Smooth muscle cell (in vitro differentiated cells): Measurements from ENCODE around the gene LMX1B. TPM values are rescaled to one million over a fixed set of nuclear protein-coding genes. Genes with fewer than 3 reads are reported as not detected.

Source experiments
- DNase-seq: peaks from one replicate; lab custom pipeline; 2025; ENCODE audit not compliant: unreplicated experiment; lab: John Stamatoyannopoulos, UW
- H2AFZ ChIP-seq: fragments of 200-600 bp; sonication (generic); 2 replicates; pipeline ENCODE4 v1.6.0; 2016; ENCODE audit warnings: antibody characterized with exemption, low read depth, mild to moderate bottlenecking
- H3F3A ChIP-seq: fragments of 200-600 bp; sonication (generic); 2 replicates; pipeline ENCODE4 v1.6.0; 2017; ENCODE audit warnings: antibody characterized with exemption, low read depth
- H3K27ac ChIP-seq: fragments of 200-600 bp; sonication (generic); 2 replicates; pipeline ENCODE4 v1.5.1; 2016; ENCODE audit warnings: low read depth, mild to moderate bottlenecking
- H3K27me3 ChIP-seq: fragments of 200-600 bp; sonication (generic); 2 replicates; pipeline ENCODE4 v1.6.1; 2016; ENCODE audit warnings: low read depth, mild to moderate bottlenecking
- H3K36me3 ChIP-seq: fragments of 200-600 bp; sonication (generic); 2 replicates; pipeline ENCODE4 v1.5.1; 2016; ENCODE audit warnings: low read depth
- H3K4me1 ChIP-seq: fragments of 200-600 bp; sonication (generic); 2 replicates; pipeline ENCODE4 v1.5.1; 2016; ENCODE audit warnings: low read depth
- H3K4me2 ChIP-seq: fragments of 200-600 bp; sonication (generic); 2 replicates; pipeline ENCODE4 v1.6.0; 2016; ENCODE audit warnings: mild to moderate bottlenecking
- H3K4me3 ChIP-seq: fragments of 200-600 bp; sonication (generic); 2 replicates; pipeline ENCODE4 v1.5.1; 2016; ENCODE audit warnings: mild to moderate bottlenecking
- H3K79me2 ChIP-seq: fragments of 200-600 bp; sonication (generic); 2 replicates; pipeline ENCODE4 v1.6.0; 2016; ENCODE audit warnings: low read depth, mild to moderate bottlenecking
- H3K9ac ChIP-seq: fragments of 200-600 bp; sonication (generic); 2 replicates; pipeline ENCODE4 v1.6.0; 2016; ENCODE audit warnings: low read depth
- H3K9me3 ChIP-seq: fragments of 200-600 bp; sonication (generic); replicated peaks from 2 replicates; pipeline ENCODE4 v1.5.1; 2016; ENCODE audit warnings: low read depth
- H4K20me1 ChIP-seq: fragments of 200-600 bp; sonication (generic); 2 replicates; pipeline ENCODE4 v1.6.0; 2016; ENCODE audit warnings: low read depth
- WGBS: methylation state at CpG from one replicate; pipeline ENCODE4 v1.1.7; 2016; ENCODE audit warnings: low lambda C conversion rate; 5-methylcytosine and 5-hydroxymethylcytosine counted together
- polyA plus RNA-seq: library from polyadenylated mRNA; unstranded; fragments of >200 nt; fragmentation: Nextera tagmentation; extraction: Ambion mirVana; gene quantifications from 2 replicates; pipeline ENCODE4 v1.2.1, GENCODE V29; 2016
- total RNA-seq: library from RNA; depleted of rRNA; stranded (reverse); fragments of >200 nt; gene quantifications from 2 replicates; pipeline ENCODE4 v1.2.3, GENCODE V29; 2014
- TF ChIP-seq, protein P1 (sequence below): fragments of 200-600 bp; sonication (generic); IDR thresholded peaks from 2 replicates; pipeline ENCODE4 v1.5.1; 2017; ENCODE audit warnings: borderline replicate concordance, mild to moderate bottlenecking, antibody characterized with exemption; ENCODE audit not compliant: insufficient read depth, poor library complexity, severe bottlenecking

The LMX1B gene
- total and polyA plus RNA-seq, 2 experiments from 2014 or later: not detected

GRCh38 chr9:126641118-126641851 lies 27.6 kb downstream of the LMX1B start:
- no peaks in the 10 kb centered on the region for H4K20me1 ChIP-seq
- TF ChIP-seq, protein P1, sequence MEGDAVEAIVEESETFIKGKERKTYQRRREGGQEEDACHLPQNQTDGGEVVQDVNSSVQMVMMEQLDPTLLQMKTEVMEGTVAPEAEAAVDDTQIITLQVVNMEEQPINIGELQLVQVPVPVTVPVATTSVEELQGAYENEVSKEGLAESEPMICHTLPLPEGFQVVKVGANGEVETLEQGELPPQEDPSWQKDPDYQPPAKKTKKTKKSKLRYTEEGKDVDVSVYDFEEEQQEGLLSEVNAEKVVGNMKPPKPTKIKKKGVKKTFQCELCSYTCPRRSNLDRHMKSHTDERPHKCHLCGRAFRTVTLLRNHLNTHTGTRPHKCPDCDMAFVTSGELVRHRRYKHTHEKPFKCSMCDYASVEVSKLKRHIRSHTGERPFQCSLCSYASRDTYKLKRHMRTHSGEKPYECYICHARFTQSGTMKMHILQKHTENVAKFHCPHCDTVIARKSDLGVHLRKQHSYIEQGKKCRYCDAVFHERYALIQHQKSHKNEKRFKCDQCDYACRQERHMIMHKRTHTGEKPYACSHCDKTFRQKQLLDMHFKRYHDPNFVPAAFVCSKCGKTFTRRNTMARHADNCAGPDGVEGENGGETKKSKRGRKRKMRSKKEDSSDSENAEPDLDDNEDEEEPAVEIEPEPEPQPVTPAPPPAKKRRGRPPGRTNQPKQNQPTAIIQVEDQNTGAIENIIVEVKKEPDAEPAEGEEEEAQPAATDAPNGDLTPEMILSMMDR: no peak
- H3K9ac ChIP-seq: no peak overlapping the region
- no peak overlapping the region for H3K4me3 ChIP-seq
- no peak overlapping the region for H3K27ac ChIP-seq
- H2AFZ ChIP-seq: no peak overlapping the region
- DNase-seq: no peak
- peaks cover 10% of the 10 kb centered on the region for H3K4me1 ChIP-seq
- no peak overlapping the region for H3K4me2 ChIP-seq
- H3K79me2 ChIP-seq: no peaks in the 10 kb centered on the region
- H3F3A ChIP-seq: no peaks in the 10 kb centered on the region
- peaks cover 100% of the 10 kb centered on the region for H3K27me3 ChIP-seq
- no peaks in the 10 kb centered on the region for H3K9me3 ChIP-seq
- H3K36me3 ChIP-seq: no peaks in the 10 kb centered on the region
- WGBS: 67% methylated on average over 8 of the region's 8 CpGs

GRCh38 chr9:126642010-126642744 lies 28.4 kb downstream of the LMX1B start:
- no peak overlapping the region for H3K4me3 ChIP-seq
- peaks cover 10% of the 10 kb centered on the region for H3K4me1 ChIP-seq
- H3K36me3 ChIP-seq: no peaks in the 10 kb centered on the region
- H3K9me3 ChIP-seq: no peaks in the 10 kb centered on the region
- H3K79me2 ChIP-seq: no peaks in the 10 kb centered on the region
- TF ChIP-seq, protein P1: no peak
- H3K27me3 ChIP-seq: peaks cover 100% of the 10 kb centered on the region
- no peaks in the 10 kb centered on the region for H4K20me1 ChIP-seq
- no peak overlapping the region for H3K27ac ChIP-seq
- no peak overlapping the region for H2AFZ ChIP-seq
- H3K4me2 ChIP-seq: no peak overlapping the region
- no peak overlapping the region for H3K9ac ChIP-seq
- 68% methylated on average over 13 of the region's 13 CpGs for WGBS
- no peak for DNase-seq
- H3F3A ChIP-seq: no peaks in the 10 kb centered on the region

DNA sequence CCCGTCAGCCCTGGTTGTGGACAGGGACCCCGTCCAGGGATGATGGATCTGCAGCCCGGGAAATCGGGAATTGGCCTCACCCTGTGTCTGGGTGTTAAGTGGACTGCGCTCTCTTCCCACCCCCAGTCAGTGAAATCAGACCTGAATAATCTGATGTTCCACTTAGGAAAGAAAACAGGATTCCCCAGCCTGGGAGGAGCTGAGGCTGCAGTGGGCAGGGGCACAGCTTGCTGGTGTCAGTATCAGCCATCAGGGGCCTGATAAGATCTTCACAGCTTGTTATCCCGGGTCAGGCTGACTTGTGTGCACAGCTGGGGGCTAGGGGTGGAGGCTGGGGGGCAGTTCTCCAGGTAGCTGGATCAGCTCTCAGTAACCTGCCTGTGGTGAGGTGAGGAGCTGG lies 29.1 kb downstream of the LMX1B start:
- Histone ChIP-seq H3F3A (no peaks in the 10 kb centered on the region), H3K27ac (no peak overlapping the region), H2AFZ (no peak overlapping the region), H3K4me3 (no peak overlapping the region), H4K20me1 (no peaks in the 10 kb centered on the region), H3K27me3 (peaks cover 100% of the 10 kb centered on the region), H3K9ac (no peak overlapping the region), H3K36me3 (no peaks in the 10 kb centered on the region), H3K4me1 (peaks cover 10% of the 10 kb centered on the region), H3K9me3 (no peaks in the 10 kb centered on the region), H3K4me2 (no peak overlapping the region), H3K79me2 (no peaks in the 10 kb centered on the region)
- 53% methylated on average over 6 of the region's 6 CpGs for WGBS
- TF ChIP-seq, protein P1: no peak
- no peak for DNase-seq
